Measurements from ENCODE around the gene PARL.

Gene PARL

DNA sequence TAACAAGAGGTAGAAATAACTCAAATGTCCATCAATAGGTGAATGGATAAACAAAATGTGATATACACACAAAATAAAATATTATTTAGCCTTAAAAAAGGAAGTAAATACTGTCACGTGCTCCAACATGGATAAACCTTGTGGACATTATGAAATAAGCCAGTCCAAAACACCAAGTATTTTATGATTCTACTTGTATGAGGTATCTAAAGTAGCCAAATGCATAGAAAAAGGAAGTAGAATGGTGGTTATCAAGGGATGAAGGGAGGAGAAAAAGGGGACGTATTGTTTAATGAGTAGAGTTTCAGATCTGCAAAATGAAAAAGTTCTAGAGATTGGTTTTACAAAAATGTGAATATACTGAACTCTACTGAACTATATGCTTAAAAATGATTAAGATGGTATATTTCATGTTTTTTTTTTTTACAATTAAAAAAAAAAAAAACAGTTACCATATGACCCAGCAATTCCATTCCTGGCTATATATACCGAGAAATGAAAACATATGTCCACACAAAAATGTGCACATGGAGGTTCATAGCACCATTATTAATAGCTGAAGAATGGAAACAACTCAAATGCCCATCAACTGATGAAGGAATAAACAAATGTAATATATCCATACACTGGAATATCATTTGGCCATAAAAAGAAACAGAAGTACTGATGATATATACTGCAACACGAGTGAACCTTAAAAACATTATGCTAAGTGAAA, 30.2 kb downstream of the PARL start:
- no peak overlapping the region for H3K27ac ChIP-seq
- TF ChIP-seq, protein P1, sequence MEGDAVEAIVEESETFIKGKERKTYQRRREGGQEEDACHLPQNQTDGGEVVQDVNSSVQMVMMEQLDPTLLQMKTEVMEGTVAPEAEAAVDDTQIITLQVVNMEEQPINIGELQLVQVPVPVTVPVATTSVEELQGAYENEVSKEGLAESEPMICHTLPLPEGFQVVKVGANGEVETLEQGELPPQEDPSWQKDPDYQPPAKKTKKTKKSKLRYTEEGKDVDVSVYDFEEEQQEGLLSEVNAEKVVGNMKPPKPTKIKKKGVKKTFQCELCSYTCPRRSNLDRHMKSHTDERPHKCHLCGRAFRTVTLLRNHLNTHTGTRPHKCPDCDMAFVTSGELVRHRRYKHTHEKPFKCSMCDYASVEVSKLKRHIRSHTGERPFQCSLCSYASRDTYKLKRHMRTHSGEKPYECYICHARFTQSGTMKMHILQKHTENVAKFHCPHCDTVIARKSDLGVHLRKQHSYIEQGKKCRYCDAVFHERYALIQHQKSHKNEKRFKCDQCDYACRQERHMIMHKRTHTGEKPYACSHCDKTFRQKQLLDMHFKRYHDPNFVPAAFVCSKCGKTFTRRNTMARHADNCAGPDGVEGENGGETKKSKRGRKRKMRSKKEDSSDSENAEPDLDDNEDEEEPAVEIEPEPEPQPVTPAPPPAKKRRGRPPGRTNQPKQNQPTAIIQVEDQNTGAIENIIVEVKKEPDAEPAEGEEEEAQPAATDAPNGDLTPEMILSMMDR (conservative IDR thresholded peaks at IDR 0.05): no peak

DNA sequence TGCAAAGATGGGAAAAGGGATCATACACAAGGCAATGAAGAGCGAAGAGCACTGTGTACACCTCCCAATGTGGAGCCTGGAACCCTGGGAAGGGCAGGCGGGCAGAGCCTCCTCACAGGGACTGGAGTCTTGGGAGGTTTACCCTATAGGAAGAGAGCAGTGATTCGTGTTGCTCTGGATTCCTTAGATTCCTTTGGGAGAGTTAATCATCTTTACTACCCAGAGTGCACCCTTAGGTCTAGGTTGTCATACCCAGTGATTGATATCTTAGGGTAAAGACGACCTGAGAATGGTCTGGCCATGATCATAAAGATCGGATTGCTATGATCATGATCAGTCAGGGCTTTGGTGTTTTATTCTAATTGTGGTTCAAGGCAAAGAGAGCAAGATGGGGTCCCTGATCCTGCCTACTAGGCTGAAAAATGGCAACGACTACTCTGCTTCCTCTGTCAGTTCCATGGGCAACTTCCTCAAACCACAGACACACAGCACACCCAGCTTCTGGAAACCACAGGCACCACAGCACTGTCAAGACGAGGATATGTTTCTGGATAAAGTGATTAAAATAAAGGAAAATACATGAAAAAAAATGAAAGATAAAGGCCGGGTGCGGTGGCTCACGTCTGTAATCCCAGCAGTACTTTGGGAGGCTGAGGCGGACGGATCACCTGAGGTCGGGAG, 38.9 kb downstream of the PARL start:
- peak overlapping the region; percentile 86 for H3K27ac ChIP-seq
- TF ChIP-seq, protein P1 (conservative IDR thresholded peaks at IDR 0.05): no peak

DNA sequence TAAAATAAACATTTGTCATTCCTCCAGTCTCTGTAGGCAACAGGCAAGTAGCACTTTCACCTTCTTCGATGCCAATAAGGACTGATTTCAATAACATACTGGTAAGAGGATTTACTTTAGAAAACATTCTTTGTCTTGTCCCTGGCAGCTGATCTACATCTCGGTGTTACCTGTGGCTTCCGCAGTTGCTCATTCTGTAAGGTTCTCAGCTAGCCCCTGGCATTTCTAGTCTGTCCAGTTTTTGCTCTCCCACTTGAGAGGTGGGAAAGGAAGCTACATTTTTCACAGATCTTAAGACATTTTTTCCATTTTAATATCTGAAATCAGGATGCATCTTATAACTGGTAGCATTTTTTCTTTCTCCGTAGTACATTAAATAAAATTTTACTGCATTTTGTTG, 39.6 kb downstream of the PARL start:
- TF ChIP-seq, protein P1 (conservative IDR thresholded peaks at IDR 0.05): no peak
- peak overlapping the region; percentile 86 for H3K27ac ChIP-seq

DNA sequence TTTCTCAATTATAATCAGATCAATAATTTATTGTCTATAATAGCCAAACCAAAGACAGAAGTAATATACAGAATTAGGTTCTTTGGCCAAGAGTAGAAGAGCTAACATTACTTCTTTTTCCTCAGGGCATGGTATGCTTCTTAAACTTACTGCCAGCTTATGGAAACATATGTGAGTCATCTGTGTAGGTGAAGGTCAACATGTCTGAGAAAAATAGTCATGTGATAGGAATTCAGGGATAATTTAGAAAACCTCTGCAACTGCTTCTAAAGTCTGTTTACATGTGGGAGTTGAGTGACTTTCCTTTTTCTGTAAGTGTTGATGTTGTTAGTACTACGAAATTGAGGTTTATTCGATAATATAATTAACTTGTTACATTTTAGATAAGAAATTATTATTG, 40.1 kb downstream of the PARL start:
- TF ChIP-seq, protein P1 (conservative IDR thresholded peaks at IDR 0.05): no peak
- peak overlapping the region; percentile 86 for H3K27ac ChIP-seq

DNA sequence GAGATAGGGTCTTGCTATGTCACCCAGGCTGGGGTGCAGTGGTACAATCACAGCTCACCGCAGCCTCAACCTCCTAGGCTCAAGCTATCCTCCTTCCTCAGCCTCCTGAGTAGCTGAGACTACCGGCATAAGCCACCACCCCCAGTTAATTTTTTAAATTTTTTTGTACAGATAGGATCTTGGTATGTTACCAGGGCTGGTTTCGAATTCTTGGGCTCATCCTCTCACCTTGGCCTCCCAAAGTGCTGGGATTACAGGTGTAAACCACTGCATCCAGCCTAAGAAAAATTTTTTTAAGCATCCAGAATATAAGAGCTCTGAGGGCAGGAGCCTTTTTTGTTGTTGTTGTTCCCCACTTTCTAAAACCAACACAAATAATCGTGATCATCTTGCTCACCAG, 44.9 kb downstream of the PARL start:
- TF ChIP-seq, protein P1 (conservative IDR thresholded peaks at IDR 0.05): no peak

DNA sequence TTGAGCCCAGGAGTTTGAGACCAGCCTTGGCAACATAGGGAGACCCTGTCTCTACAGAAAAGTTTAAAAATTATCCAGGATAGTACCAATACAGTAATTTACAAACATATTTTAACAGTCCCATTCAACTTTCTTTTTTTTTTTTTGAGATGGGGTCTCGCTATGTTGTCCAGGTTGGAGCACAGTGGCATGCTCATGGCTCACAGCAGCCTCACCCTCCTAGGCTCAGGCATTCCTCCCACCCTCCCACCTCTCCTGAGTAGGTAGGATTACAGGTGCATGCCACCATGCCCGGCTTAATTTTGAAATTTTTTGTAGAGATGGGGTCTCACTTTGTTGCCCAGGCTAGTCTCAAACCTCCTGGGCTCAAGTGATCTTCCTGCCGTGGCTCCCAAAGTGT, 46.8 kb downstream of the PARL start:
- TF ChIP-seq, protein P1 (conservative IDR thresholded peaks at IDR 0.05): no peak
- no peak overlapping the region for H3K27ac ChIP-seq

More for the DNA sequence above, 44.9 kb downstream of the PARL start:
- no peak overlapping the region for H3K27ac ChIP-seq

DNA sequence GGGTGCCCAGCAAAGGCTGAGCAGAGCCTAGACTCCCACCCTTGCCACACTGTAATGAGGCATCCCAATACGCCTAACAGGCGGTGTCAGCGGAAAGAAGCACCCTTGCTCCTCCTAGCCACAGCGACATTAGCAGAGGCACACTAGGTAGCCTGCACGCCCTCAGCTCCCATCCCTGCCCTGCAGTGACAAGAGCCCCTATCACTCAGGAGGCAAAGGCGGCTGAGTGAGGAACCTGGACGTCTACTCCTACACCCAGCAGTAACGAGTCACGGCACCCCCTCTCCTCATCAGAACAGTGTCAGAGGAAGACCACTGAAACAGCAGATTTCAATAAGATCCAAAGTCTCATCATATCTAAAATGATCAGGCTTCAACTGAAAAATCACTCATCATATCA, 47.3 kb downstream of the PARL start:
- TF ChIP-seq, protein P1 (conservative IDR thresholded peaks at IDR 0.05): no peak
- no peak overlapping the region for H3K27ac ChIP-seq

Data from VCaP (cell line).